ENCODE measurements around the gene DEFB129.

DEFB129 gene

DNA sequence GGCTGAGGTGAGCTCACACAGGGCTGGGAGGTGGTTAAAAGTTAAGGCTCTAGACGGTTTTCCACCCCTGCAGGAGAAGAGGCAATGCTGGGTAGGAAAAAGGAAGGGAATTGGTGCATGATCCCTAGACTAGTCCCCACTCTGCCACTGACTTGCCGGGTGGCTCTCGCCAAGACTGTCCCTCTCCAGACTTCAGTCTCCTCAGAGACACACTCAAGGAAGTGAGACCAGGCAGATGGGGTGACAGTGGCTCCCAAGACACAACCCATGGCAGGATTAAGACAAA lies 50.4 kb downstream of the DEFB129 start:
- DNase-seq (ENCODE audit: extremely low spot score) = no peak
- CTCF ChIA-PET = no interaction called here
- POLR2A ChIA-PET = interaction anchor here (1.0 kb wide), 1 partner anchor 55 kb away, joined by 3 read pairs; no protein-coding TSS in a partner anchor
- TF ChIP-seq NFRKB (IDR thresholded peaks at IDR 0.05) = no peak
- TF ChIP-seq L3MBTL2 (conservative IDR thresholded peaks at IDR 0.05) = no peak
- TF ChIP-seq BHLHE40 (IDR thresholded peaks at IDR 0.05; ENCODE audit: borderline replicate concordance) = no peak
- no peak for TF ChIP-seq SP1 (IDR thresholded peaks at IDR 0.05)
- TF ChIP-seq ARNT (IDR thresholded peaks at IDR 0.05) = no peak
- no peak for TF ChIP-seq CTBP1 (IDR thresholded peaks at IDR 0.05; ENCODE audit: borderline replicate concordance)
- TF ChIP-seq ELF4 (IDR thresholded peaks at IDR 0.05) = no peak
- TF ChIP-seq FOXA1 (IDR thresholded peaks at IDR 0.05) = no peak
- TF ChIP-seq ZNF384 (IDR thresholded peaks at IDR 0.05) = no peak
- TF ChIP-seq HDGF (IDR thresholded peaks at IDR 0.05; ENCODE audit: borderline replicate concordance) = no peak
- TF ChIP-seq FOXK2 (IDR thresholded peaks at IDR 0.05) = no peak
- TF ChIP-seq SUZ12 (IDR thresholded peaks at IDR 0.05) = no peak
- TF ChIP-seq TARDBP (IDR thresholded peaks at IDR 0.05) = no peak
- TF ChIP-seq, protein P1, sequence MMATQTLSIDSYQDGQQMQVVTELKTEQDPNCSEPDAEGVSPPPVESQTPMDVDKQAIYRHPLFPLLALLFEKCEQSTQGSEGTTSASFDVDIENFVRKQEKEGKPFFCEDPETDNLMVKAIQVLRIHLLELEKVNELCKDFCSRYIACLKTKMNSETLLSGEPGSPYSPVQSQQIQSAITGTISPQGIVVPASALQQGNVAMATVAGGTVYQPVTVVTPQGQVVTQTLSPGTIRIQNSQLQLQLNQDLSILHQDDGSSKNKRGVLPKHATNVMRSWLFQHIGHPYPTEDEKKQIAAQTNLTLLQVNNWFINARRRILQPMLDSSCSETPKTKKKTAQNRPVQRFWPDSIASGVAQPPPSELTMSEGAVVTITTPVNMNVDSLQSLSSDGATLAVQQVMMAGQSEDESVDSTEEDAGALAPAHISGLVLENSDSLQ (IDR thresholded peaks at IDR 0.05) = no peak
- no peak for TF ChIP-seq LEF1 (IDR thresholded peaks at IDR 0.05; ENCODE audit: borderline replicate concordance)
- TF ChIP-seq FOXM1 (IDR thresholded peaks at IDR 0.05; ENCODE audit: borderline replicate concordance) = no peak

DNA sequence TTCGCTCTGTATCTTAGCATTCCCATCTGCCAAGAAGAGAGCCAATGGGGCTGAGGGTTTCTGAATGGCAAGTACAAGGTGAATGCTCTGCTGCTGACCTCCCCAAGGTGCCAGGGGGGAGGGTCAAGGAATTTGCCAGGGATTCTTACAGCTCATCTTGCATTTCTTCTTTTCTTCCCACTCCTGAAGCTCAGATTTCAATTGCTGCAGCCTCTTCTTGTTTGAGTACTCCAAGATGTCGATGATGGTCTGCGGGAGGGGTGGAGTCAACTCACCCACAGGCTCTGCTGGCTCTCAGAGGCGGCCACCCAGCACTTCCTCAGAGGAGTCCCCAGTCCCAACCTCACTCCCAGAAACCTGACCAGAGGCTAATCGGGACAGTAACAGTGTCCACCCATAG lies 51.1 kb downstream of the DEFB129 start:
- no peak for DNase-seq (ENCODE audit: extremely low spot score)
- CTCF ChIA-PET = no interaction called here
- POLR2A ChIA-PET = interaction anchor here (1.0 kb wide), 1 partner anchor 55 kb away, joined by 3 read pairs; no protein-coding TSS in a partner anchor
- no peak for TF ChIP-seq ELF4 (IDR thresholded peaks at IDR 0.05)
- no peak for TF ChIP-seq NFRKB (IDR thresholded peaks at IDR 0.05)
- no peak for TF ChIP-seq L3MBTL2 (conservative IDR thresholded peaks at IDR 0.05)

DNA sequence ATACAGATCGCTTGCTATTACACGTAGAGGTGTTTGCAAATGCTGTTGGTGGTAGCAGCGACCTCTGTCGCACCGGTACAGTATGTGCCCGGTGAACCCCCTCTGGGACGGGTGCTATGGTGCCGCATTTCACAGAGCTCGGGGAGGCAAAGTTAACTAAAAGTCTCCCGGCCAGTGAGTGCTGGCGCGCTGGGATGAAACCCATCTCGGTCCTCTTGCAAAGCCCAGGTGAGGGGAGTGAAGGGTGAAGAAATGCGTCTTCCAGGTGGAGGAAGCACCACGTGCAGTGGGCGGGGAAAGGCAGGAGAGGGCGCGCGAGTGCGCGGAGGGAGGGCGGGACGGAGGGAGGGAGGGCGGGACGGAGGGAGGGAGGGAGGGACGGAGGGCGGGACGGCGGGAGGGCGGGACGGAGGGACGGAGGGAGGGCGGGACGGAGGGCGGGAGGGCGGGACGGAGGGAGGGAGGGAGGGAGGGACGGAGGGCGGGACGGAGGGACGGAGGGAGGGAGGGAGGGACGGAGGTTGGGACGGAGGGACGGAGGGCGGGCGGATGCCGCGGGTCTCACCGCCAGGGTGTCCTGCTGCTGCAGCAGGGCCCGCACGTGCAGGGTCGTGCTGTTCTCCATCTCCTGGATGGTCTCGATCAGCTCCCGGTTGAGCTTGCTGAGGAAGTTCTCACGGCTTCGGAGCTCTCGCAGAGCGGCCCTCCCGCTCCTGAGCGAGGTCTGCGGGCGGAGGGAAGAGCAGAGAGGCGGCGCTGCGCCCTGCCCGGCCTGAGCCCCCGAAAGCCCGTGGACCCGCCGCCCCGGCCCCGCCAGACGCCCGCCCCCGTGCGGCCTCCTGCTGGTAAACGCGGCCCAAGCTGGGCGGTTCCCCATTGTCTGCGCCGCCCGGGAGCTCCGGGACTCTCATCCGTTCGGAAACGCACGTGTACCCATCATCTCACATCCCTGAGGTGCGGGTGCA lies 51.8 kb downstream of the DEFB129 start:
- CTCF ChIA-PET = no interaction called here
- no peak for DNase-seq (ENCODE audit: extremely low spot score)
- POLR2A ChIA-PET = interaction anchor here (1.0 kb wide), 1 partner anchor 54 kb away, joined by 3 read pairs; no protein-coding TSS in a partner anchor

More for the DNA sequence above, 51.8 kb downstream of the DEFB129 start:
- TF ChIP-seq FOXA1 (IDR thresholded peaks at IDR 0.05) = no peak
- no peak for TF ChIP-seq TARDBP (IDR thresholded peaks at IDR 0.05)
- no peak for TF ChIP-seq HDGF (IDR thresholded peaks at IDR 0.05; ENCODE audit: borderline replicate concordance)
- TF ChIP-seq BHLHE40 (IDR thresholded peaks at IDR 0.05; ENCODE audit: borderline replicate concordance) = no peak
- TF ChIP-seq ARNT (IDR thresholded peaks at IDR 0.05) = no peak
- TF ChIP-seq ELF4 (IDR thresholded peaks at IDR 0.05) = no peak
- TF ChIP-seq ZNF384 (IDR thresholded peaks at IDR 0.05) = no peak
- no peak for TF ChIP-seq LEF1 (IDR thresholded peaks at IDR 0.05; ENCODE audit: borderline replicate concordance)
- no peak for TF ChIP-seq NFRKB (IDR thresholded peaks at IDR 0.05)
- no peak for TF ChIP-seq FOXM1 (IDR thresholded peaks at IDR 0.05; ENCODE audit: borderline replicate concordance)
- no peak for TF ChIP-seq SUZ12 (IDR thresholded peaks at IDR 0.05)
- TF ChIP-seq CTBP1 (IDR thresholded peaks at IDR 0.05; ENCODE audit: borderline replicate concordance) = no peak
- TF ChIP-seq SP1 (IDR thresholded peaks at IDR 0.05) = no peak
- TF ChIP-seq L3MBTL2 (conservative IDR thresholded peaks at IDR 0.05) = no peak
- TF ChIP-seq, protein P1 (IDR thresholded peaks at IDR 0.05) = no peak
- no peak for TF ChIP-seq FOXK2 (IDR thresholded peaks at IDR 0.05)
